Activated CD4-positive, alpha-beta T cell treated with anti-CD3 and anti-CD28 coated beads, Interleukin-2, amount 50 U/mL, for 24 hours (primary cell): ENCODE results near the gene BABAM1.
"Not testable (repeated sequence)": the region's sequence is repeated elsewhere in the genome, so short reads cannot be mapped to it uniquely, and the experiment has no call there.

Source experiments
- DNase-seq, 2 donors: peaks; one replicate each; pipeline ENCODE4 v3.0.0-alpha.2; 2020; ENCODE audit warnings: low read depth in 1 of 2, low spot score in 1 of 2

The BABAM1 gene

GRCh38 chr19:17268754-17269153 lies 1.5 kb downstream of the BABAM1 start:
- no peak for DNase-seq

- not testable (repeated sequence) for DNase-seq
These were observed 7.6 kb downstream of the BABAM1 start for GRCh38 chr19:17274892-17275291.

DNA sequence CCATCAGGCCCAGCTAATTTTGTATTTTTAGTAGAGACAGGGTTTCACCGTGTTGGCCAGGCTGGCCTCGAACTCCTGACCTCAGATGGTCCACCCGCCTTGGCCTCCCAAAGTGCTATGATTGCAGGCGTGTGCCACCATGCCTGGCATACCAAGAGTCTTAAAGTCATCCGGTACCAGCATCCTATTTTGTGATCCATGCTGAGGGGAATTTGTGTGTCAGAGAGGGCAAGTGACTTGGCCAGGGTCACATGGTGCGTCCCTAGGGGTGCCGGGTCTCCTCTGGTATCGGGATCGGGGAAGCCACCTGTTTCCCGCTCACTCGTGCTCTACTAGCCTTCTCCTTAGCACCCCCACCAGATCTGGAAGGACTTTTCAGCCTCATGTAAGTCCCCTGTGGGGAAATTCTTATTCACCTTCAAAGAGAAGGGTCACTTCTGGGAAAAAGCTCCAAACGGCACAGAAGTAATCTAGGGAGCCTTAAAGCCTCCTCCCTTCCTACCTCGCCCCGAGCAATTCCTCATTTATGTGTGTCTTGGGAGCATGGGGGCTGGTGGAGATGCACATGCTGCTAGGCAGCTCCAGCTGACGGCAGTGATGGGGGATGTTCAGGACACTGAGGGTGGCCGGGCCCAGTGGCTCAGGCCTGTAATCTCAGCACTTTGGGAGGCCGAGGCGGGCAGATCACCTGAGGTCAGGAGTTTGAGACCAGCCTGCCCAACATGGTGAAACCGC lies 8.4 kb downstream of the BABAM1 start:
- no peak for DNase-seq

DNA sequence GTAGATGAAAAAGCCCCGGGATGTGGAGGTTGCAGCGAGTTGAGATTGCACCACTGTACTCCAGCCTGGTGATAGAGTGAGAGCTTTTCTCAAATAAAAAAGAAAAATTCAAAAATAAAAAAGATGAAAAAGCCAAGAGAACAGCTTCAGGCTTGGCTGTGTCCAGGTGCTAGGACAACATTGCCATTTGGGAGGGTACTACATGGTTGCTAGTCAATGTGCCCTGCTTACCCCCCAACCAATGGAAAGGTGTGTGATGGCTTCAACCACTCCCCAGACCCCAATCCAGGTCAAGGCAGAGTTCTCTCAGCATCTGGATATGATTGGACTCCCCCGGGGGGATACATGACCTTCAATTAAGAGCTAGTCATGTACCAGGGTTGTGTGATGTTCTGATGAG lies 12.2 kb downstream of the BABAM1 start:
- DNase-seq, result no peak

- no peak for DNase-seq
These were observed 14.4 kb downstream of the BABAM1 start, which contains the start of gene ANKLE1 for GRCh38 chr19:17281391-17282304. Gene ANKLE1, plus strand, starts transcription at chr19:17281901. Its CDS starts 20 bp downstream, at chr19:17281921.

- DNase-seq, result peak; percentile 69 to 70
These were observed 15.4 kb downstream of the BABAM1 start for GRCh38 chr19:17282488-17283125.

DNA sequence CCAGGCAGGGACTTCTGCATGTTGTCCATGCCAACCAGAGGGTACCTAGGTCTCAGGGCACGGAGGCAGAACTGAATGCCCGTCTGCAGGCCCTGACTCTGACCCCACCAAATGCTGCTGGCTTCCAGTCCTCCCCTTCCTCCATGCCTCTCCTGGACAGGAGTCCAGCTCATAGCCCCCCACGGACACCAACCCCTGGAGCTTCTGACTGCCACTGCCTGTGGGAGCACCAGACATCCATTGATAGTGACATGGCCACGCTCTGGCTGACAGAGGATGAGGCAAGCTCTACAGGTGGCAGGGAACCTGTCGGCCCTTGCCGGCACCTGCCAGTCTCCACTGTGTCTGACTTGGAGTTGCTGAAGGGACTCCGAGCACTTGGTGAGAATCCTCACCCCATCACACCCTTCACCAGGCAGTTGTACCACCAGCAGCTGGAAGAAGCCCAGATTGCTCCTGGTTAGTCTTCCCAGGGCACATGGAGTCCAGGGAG lies 16.3 kb downstream of the BABAM1 start:
- DNase-seq, result no peak

- no peak for DNase-seq
These were observed 18.3 kb downstream of the BABAM1 start for GRCh38 chr19:17285415-17286135.

DNA sequence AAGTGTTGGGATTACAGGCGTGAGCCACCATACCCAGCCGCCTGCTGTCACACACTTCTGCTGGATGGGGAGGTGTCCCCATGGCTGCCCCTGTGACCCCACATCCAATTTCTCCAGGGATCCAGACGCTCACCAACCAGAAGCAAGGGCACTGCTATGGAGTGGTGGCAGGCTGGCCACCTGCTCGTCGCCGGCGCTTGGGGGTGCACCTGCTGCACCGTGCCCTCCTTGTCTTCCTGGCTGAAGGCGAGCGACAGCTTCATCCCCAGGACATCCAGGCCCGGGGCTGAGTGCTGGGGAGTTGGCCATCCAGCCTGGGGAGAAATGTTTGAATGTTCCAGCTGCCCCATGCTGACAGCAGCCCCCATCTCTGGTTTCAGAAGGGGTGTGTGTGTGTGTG lies 19.0 kb downstream of the BABAM1 start:
- no peak for DNase-seq

DNA sequence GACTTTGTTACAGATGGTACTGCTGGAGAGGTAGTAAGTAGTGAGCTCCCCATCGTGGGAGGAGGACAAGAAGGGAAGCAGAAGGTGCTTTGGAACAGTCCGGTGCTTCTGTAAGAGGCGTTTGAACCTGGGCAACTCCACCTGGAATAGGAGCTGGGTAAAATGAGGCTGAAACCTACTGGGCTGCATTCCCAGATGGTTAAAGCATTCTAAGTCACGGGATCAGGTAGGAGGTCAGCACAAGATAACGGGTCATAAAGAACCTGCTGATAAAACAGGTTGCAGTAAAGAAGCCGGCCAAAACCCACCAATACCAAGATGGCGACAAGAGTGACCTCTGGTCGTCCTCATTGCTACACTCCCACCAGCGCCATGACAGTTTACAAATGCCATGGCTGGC lies 19.5 kb downstream of the BABAM1 start:
- DNase-seq, result no peak

GRCh38 chr19:17289489-17289888 lies 22.2 kb downstream of the BABAM1 start:
- DNase-seq, result no peak

DNA sequence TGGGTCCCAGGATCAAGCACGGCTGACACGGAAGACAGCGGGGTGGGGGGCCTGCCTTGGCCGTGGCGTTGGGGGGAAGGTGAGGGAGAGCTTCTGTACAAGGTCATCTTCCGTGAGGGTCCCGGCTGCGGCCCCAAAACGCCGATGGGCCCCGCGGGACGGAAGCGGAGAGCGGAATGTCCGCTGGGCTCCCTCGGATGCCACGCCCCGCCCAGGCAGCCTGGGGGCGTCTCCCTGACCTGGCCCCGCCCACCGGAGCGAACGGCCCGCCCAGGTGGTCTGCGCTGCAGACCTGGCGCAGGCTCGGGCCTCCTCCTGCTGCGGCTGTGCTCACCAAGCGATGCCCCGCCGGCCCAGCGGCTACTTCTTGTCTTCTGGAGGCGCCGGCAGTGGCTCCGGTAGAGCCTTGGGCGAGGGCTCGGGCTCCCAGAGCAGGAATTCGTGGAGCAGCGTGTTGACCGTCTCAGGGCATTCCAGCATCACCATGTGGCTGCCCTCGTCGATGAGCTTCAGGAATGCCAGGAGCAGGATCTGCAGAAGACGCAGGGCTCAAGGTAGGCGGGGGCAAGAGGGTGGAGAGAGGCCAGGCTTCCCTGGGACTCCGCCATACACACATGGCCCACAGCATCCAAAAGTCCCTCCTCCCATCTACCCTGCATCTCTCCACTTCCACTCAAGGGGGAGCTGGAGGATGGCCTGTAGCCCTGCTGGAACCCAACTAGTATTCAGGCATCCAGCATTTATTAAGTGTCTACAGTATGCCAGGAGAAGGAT lies 25.2 kb downstream of the BABAM1 start:
- DNase-seq, result peak; percentile 69 to 71

- no peak for DNase-seq
These were observed 26.4 kb downstream of the BABAM1 start for GRCh38 chr19:17293605-17294004.

DNA sequence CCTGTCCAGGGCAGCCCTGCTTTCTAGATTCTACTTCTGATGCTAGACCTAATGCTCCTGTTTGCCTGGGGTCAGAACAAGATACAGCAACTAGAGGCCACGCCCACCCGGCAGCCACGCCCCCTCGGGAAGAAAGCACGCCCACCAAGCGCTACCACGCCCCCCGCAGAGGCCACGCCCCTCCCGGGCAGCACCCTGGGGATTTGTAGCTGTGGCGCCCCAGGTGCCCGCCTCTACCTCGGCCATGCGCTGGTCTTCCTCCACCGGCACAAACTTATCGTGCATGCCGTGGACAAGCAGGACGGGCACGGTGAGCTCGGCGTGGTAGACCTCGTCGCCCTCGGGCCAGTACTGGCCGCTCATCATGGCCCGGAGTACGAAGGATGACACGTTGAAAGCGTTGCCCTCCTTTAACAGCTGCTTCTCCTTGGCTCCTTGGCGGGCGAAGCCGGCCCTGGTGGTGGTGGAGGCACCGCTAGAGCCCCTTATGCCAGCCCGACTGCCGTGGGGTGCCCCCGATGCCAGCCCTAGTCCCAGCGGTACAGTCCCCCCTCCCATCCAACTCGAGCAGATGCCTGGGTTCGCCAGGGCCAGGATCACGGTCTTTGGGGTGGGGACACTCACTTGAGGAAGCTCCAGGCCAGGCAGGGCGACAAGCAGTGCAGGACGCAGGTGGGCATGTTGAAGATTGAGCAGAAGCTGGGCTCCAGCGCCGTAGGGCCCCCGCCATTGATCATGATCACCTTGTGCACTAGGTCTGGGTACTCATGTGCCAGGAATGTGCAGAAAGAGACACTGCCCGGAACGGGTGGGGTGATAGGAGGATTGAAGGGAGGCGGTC lies 27.0 kb downstream of the BABAM1 start:
- no peak for DNase-seq

DNA sequence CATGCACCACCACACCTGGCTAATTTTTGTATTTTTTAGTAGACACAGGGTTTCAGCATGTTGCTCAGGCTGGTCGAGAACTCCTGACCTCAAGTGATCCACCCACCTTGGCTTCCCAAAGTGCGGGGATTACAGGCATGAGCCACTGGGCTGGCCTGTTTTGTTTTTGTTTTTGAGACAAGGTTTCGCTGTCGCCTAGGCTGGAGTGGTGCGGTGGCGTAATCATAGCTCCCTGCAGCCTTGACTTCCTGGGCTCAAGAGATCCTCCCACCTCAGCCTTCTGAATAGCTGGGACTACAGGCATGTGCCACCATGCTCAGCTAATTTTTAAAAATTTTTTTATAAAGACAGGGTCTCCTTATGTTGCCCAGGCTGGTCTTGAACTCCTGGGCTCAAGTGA lies 28.3 kb downstream of the BABAM1 start:
- not testable (repeated sequence) for DNase-seq

- no peak for DNase-seq
These were observed 29.0 kb downstream of the BABAM1 start for GRCh38 chr19:17296273-17296672.

GRCh38 chr19:17296976-17297375 lies 29.7 kb downstream of the BABAM1 start:
- DNase-seq, result no peak

GRCh38 chr19:17300992-17301619 lies 33.9 kb downstream of the BABAM1 start:
- DNase-seq, result no peak
